Nephron progenitor cell (in vitro differentiated cells): ENCODE data around the gene MSN.
A peak's percentile ranks its signal among the peaks of the same experiment; 100 is the strongest.

Source experiments
- DNase-seq: peaks from one replicate; pipeline ENCODE4 v3.0.0; 2021
- H3K27ac Mint-ChIP-seq: 2 replicates; pipeline ENCODE4 v1.8.0; 2021; ENCODE audit warnings: mild to moderate bottlenecking, moderate library complexity, mixed read lengths
- H3K27me3 Mint-ChIP-seq: 2 replicates; pipeline ENCODE4 v1.8.0; 2021; ENCODE audit warnings: mild to moderate bottlenecking, low read depth, mixed read lengths; ENCODE audit not compliant: poor library complexity
- H3K36me3 Mint-ChIP-seq: 2 replicates; pipeline ENCODE4 v1.8.0; 2021; ENCODE audit warnings: low read depth, mixed read lengths
- H3K4me1 Mint-ChIP-seq: 2 replicates; pipeline ENCODE4 v1.8.0; 2021; ENCODE audit warnings: mixed read lengths
- H3K4me3 Mint-ChIP-seq: 2 replicates; pipeline ENCODE4 v1.8.0; 2021; ENCODE audit warnings: mild to moderate bottlenecking, moderate library complexity, mixed read lengths
- H3K9me3 Mint-ChIP-seq: 2 replicates; pipeline ENCODE4 v1.8.0; 2021; ENCODE audit warnings: mild to moderate bottlenecking, moderate library complexity, mixed read lengths
- TF ChIP-seq, protein P1 (sequence below): fragments of 200-600 bp; sonication (generic); IDR thresholded peaks from 2 replicates; pipeline ENCODE4 v1.5.0; 2021; ENCODE audit warnings: antibody characterized with exemption

Gene MSN

DNA sequence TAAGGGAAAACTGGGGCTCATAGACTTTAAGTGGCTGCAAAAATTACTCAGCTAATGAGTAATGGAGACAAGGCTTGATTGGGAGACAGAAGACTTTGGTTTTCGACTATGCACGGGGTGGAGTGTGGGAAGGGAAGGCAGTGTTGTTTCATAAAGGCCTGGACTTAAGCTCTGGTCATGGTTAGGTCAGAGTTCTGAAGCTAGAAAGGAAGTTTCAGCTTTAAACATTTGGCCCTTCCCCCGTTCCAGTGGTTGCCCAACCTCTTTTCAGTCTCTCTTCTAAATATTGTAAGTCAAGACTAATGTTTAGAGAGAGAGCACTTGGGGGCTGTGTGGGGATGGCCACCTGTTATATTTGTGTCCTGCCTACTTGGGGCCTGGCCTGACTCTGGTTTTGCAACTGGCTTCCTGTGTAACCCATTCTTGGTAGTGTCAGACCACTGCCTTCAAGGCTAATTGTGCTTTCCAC lies 21.0 kb downstream of the MSN start:
- TF ChIP-seq, protein P1, sequence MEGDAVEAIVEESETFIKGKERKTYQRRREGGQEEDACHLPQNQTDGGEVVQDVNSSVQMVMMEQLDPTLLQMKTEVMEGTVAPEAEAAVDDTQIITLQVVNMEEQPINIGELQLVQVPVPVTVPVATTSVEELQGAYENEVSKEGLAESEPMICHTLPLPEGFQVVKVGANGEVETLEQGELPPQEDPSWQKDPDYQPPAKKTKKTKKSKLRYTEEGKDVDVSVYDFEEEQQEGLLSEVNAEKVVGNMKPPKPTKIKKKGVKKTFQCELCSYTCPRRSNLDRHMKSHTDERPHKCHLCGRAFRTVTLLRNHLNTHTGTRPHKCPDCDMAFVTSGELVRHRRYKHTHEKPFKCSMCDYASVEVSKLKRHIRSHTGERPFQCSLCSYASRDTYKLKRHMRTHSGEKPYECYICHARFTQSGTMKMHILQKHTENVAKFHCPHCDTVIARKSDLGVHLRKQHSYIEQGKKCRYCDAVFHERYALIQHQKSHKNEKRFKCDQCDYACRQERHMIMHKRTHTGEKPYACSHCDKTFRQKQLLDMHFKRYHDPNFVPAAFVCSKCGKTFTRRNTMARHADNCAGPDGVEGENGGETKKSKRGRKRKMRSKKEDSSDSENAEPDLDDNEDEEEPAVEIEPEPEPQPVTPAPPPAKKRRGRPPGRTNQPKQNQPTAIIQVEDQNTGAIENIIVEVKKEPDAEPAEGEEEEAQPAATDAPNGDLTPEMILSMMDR: no peak
- Mint-ChIP-seq H3K4me1 (peaks cover 28% of the 10 kb centered on the region), H3K27ac (peak overlapping the region; percentile 92), H3K36me3 (peaks cover 26% of the 10 kb centered on the region), H3K27me3 (no peaks in the 10 kb centered on the region), H3K9me3 (peaks cover 56% of the 10 kb centered on the region), H3K4me3 (no peak overlapping the region)
- no peak for DNase-seq

DNA sequence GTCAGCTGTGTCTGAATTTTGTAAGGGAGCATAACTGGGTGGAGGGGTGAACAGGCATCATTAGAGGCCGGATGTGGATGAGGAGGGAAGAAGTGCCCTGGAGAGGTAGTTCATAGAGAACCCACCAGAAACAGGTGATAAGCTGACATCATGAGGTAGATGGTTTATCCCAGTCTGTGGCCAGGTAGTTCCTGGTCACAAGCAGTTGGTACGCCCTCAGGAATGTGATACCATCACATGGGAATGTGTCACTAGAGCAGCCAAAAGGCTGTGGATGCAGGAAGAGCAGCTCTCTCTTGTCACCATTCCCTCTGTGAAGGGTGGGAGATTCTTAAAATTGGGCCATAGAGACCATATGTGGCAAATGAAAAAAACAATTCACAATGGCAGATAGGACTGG lies 21.9 kb downstream of the MSN start:
- TF ChIP-seq, protein P1: no peak
- Mint-ChIP-seq H3K4me3 (no peak overlapping the region), H3K9me3 (peaks cover 56% of the 10 kb centered on the region), H3K4me1 (peaks cover 28% of the 10 kb centered on the region), H3K27me3 (no peaks in the 10 kb centered on the region), H3K27ac (no peak overlapping the region), H3K36me3 (peaks cover 27% of the 10 kb centered on the region)
- DNase-seq: no peak

DNA sequence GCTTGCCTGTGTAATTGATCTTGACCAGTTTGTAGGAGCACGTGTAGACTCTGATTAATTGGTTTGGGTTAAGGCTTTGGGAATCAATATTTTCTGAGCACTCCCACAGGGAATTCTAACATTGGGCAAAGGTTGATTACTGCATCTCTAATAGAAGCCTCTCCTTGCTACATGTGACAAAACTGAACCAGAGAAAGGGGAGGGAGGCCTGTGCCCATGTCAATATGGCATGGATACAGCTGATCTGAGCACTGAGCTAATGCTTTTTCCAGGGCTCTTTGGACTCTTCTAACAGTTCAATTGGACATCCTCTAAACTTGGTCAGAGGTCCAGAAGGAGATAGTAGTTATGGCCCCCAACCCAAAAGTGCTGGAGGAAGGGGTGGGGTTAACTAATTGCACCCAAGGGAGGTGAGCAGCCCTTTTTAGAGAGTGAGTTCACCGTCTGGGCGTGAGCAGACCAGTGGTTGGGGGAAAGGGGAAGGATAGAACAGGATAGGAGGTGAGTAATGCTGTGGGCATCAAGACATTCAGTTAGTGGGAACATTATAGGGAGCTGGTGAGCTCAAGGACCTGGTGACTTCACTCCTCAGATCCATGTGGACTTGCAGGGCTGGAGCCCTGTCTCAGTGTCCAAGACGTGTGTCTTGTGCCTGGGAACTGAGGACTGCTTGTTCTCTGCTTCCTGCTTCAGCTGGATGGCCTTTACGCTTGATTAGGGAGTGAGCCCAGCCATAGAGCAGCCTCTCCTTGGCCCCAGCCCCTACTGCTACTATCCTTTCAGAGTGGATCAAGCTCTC lies 22.8 kb downstream of the MSN start:
- H3K4me3 Mint-ChIP-seq: no peak overlapping the region
- H3K27ac Mint-ChIP-seq: peak overlapping the region; percentile 48
- no peak for DNase-seq
- peaks cover 27% of the 10 kb centered on the region for H3K36me3 Mint-ChIP-seq
- H3K4me1 Mint-ChIP-seq: peaks cover 36% of the 10 kb centered on the region
- peaks cover 59% of the 10 kb centered on the region for H3K9me3 Mint-ChIP-seq
- TF ChIP-seq, protein P1: no peak
- peaks cover 3% of the 10 kb centered on the region for H3K27me3 Mint-ChIP-seq

DNA sequence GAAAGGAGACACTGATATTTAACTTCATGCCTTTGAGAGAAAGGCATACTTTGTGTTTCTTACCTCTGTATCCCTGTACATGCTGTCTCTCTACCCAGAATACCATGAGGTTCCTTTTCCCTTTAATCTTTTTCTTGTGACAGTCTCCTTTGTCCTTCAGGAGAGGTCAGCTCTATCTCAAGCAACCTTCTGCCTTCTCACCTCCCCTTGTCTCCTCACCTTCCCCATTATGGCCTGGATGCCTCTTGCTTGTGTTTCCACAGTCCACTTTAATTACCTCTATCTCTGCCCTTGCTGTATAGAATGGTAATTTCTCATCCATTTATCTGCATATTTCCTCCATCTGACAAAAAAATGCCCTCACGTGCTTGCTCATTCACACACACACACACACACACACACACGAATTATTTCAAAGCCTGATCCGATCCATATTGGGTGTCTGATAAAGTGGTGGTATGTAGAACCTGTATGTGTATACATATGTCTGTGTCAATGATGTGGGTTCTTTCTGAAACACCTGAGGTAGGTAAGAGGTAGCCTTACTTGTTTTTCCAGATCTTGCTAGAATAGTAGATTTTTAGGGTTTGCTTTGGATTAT lies 28.5 kb downstream of the MSN start:
- TF ChIP-seq, protein P1: no peak
- no peak overlapping the region for H3K4me3 Mint-ChIP-seq
- H3K27me3 Mint-ChIP-seq: peaks cover 3% of the 10 kb centered on the region
- DNase-seq: no peak
- peaks cover 50% of the 10 kb centered on the region for H3K4me1 Mint-ChIP-seq
- peaks cover 39% of the 10 kb centered on the region for H3K9me3 Mint-ChIP-seq
- no peak overlapping the region for H3K27ac Mint-ChIP-seq
- peaks cover 11% of the 10 kb centered on the region for H3K36me3 Mint-ChIP-seq

DNA sequence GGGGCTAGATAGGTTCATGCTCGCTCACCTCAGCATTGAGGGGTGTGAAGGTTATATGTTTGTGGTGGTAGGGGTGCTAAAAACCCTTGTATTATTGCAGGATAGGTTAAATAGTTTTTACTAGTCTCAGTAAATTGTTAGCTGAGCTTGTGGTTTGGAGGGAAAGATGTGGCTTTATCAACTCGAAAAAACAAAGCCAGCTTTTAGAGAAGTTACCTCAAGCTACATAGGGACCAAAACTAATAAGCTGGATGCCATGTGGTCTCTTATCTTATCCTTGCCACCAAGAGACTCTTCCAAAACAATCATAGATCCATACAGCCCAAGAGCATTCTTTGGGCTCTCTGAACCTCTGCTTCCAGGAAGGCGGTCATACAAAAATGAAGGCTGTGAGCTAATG lies 29.2 kb downstream of the MSN start:
- Mint-ChIP-seq H3K4me3 (no peak overlapping the region), H3K27ac (no peak overlapping the region), H3K9me3 (peaks cover 40% of the 10 kb centered on the region)

More for the DNA sequence above, 29.2 kb downstream of the MSN start:
- Mint-ChIP-seq H3K36me3 (peaks cover 11% of the 10 kb centered on the region), H3K27me3 (peaks cover 3% of the 10 kb centered on the region), H3K4me1 (peaks cover 50% of the 10 kb centered on the region)
- TF ChIP-seq, protein P1: no peak
- DNase-seq: no peak
